ENCODE results near the gene ZNF512B.

The ZNF512B gene

DNA sequence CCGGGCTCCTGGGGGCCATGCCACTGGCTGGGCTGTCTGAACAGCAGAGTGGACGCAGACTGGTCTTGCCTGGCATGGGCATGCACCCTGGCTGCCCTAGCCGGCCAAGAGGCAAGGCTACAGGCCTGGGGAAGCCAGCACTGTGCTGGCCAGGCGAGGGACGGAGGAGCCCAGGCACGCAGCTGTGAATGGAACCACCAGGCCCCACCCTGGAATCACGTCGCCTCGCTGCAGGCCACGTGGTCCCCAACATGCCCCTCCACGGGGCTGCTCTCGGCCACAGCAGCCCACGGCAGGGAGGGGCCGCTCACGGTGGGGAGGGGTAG lies 17.6 kb downstream of the ZNF512B start:
- TF ChIP-seq, protein P1, sequence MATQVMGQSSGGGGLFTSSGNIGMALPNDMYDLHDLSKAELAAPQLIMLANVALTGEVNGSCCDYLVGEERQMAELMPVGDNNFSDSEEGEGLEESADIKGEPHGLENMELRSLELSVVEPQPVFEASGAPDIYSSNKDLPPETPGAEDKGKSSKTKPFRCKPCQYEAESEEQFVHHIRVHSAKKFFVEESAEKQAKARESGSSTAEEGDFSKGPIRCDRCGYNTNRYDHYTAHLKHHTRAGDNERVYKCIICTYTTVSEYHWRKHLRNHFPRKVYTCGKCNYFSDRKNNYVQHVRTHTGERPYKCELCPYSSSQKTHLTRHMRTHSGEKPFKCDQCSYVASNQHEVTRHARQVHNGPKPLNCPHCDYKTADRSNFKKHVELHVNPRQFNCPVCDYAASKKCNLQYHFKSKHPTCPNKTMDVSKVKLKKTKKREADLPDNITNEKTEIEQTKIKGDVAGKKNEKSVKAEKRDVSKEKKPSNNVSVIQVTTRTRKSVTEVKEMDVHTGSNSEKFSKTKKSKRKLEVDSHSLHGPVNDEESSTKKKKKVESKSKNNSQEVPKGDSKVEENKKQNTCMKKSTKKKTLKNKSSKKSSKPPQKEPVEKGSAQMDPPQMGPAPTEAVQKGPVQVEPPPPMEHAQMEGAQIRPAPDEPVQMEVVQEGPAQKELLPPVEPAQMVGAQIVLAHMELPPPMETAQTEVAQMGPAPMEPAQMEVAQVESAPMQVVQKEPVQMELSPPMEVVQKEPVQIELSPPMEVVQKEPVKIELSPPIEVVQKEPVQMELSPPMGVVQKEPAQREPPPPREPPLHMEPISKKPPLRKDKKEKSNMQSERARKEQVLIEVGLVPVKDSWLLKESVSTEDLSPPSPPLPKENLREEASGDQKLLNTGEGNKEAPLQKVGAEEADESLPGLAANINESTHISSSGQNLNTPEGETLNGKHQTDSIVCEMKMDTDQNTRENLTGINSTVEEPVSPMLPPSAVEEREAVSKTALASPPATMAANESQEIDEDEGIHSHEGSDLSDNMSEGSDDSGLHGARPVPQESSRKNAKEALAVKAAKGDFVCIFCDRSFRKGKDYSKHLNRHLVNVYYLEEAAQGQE (IDR thresholded peaks at IDR 0.05; ENCODE audit: low read depth) = no peak

DNA sequence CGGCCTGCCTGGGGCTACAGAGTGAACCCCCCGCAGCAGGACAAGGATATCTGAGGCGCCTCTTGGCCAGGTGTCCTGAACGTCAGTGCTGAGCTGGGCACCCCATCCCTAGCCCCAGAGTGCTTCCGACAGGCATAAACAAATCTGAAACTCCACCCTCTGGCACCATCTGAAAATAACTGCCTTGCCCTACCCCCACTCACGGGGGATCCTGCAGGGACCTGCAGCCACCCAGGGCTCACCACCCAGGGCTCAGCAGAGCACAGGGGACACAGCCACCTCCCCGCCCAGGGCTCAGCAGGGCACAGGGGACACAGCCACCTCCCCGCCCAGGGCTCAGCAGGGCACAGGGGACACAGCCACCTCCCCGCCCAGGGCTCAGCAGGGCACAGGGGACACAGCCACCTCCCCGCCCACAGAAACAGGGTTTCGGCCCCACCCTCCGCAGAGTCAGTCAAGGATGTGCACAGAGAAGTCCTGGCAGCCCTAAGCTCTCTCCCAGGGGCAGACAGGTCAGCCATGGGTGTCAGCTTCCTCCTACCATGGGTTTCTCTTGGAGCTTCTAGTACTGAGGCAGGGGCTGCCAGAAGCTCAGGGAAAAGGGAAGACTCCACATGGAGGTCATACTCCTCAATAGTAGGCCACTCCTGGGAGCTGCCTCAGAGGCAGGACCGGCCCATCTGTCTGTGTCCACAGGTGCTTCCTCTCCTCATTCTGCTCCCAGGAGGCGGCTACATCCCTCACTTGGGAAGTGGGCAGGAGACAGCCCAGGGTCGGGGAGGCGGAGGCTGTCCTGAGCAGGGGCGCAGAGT lies 18.1 kb downstream of the ZNF512B start:
- TF ChIP-seq FOXM1 (IDR thresholded peaks at IDR 0.05; ENCODE audit: borderline replicate concordance, low read depth) = no peak
- TF ChIP-seq EP300 (IDR thresholded peaks at IDR 0.05; ENCODE audit: borderline replicate concordance) = no peak
- no peak for TF ChIP-seq TCF12 (IDR thresholded peaks at IDR 0.05; ENCODE audit: low read depth)
- TF ChIP-seq, protein P2, sequence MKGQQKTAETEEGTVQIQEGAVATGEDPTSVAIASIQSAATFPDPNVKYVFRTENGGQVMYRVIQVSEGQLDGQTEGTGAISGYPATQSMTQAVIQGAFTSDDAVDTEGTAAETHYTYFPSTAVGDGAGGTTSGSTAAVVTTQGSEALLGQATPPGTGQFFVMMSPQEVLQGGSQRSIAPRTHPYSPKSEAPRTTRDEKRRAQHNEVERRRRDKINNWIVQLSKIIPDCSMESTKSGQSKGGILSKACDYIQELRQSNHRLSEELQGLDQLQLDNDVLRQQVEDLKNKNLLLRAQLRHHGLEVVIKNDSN (IDR thresholded peaks at IDR 0.05) = no peak
- TF ChIP-seq, protein P1 (IDR thresholded peaks at IDR 0.05; ENCODE audit: low read depth) = no peak
- TF ChIP-seq TAF1 (IDR thresholded peaks at IDR 0.05; ENCODE audit: low read depth) = no peak
- no peak for TF ChIP-seq ZBTB7A (IDR thresholded peaks at IDR 0.05; ENCODE audit: low read depth)
- TF ChIP-seq, protein P3, sequence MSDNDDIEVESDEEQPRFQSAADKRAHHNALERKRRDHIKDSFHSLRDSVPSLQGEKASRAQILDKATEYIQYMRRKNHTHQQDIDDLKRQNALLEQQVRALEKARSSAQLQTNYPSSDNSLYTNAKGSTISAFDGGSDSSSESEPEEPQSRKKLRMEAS (IDR thresholded peaks at IDR 0.05) = no peak
- TF ChIP-seq NFIC (IDR thresholded peaks at IDR 0.05) = no peak
- no peak for TF ChIP-seq YY1 (IDR thresholded peaks at IDR 0.05; ENCODE audit: low read depth)
- TF ChIP-seq RAD21 (IDR thresholded peaks at IDR 0.05; ENCODE audit: low read depth) = no peak
- TF ChIP-seq CREB1 (IDR thresholded peaks at IDR 0.05; ENCODE audit: low read depth) = no peak

DNA sequence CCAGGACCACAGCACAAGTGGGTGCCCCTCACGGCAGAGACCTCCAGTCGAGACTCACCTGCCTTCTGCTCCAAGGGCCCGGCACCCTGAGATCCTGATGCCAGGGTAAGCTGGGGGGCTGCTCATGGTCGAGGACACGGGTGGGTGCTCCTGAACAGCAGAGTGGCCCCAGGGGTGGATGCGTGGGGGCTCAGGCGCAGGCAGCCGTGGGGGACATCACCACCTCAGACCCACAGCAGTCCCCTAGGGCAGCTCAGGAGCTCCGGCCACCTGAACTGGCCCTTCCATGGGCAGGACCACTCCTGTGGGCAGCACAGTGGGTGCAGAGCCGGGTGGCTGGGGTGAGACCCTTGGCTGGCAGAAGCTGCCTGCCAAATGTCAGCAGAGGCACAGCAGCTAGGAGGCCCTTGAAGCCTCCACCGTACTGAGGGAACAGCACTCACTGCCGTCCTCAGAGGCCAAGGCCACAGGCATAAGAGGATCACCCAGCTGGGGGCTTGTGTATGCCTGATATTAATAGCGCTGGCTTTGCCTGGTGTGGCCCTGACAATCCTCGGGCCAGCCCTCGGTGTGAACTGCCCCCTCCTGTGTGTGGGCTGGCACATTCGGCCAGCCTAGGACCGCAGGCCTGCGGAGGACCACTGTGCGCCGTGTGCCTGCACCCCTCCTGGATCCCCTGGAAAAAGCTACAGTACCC lies 18.9 kb downstream of the ZNF512B start:
- TF ChIP-seq YY1 (IDR thresholded peaks at IDR 0.05; ENCODE audit: low read depth) (no peak), CREB1 (IDR thresholded peaks at IDR 0.05; ENCODE audit: low read depth) (no peak), FOXM1 (IDR thresholded peaks at IDR 0.05; ENCODE audit: borderline replicate concordance, low read depth) (no peak), ZBTB7A (IDR thresholded peaks at IDR 0.05; ENCODE audit: low read depth) (no peak), RAD21 (IDR thresholded peaks at IDR 0.05; ENCODE audit: low read depth) (no peak), TAF1 (IDR thresholded peaks at IDR 0.05; ENCODE audit: low read depth) (no peak), EGR1 (IDR thresholded peaks at IDR 0.05) (no peak)
- TF ChIP-seq, protein P3 (IDR thresholded peaks at IDR 0.05) = no peak
- TF ChIP-seq, protein P2 (IDR thresholded peaks at IDR 0.05) = no peak

DNA sequence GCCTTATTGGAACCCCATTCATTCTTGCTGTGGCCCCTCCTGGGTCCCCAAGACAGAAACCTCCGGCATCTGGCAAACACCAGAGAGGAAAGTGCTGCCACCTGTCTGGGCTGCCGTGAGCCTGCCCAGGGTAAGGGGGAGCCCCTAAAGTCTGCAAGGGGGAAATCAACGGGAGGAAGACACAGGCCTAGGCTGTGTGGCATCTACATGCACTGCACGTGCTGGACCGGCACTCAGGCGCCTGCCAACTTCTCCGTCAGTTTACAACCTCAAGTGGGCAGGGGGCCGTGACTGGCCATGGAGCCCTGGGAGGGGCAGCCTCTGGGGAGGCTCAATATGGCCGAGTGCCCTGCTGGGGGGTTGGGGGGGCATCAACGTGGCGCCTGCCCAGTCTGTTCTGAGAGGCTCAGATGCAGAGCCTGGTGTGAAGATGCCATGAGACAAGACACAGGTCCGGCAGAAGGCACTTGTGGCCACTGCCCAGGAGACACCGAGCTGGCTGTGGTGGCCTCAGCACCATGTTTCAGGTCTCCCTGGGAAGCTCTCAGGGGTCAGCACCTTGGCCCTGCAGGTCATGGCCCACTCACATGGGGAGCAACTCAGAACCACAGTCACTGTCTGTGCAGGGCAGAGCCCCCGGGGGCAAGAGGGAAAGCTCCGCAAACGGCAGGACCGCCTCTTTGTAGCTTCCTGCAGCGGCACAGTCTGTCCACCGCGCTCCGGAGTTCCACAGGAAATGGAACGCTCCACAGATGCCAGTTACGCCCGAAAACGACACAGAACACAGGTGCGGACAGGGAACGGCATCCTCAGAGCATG lies 21.9 kb downstream of the ZNF512B start:
- TF ChIP-seq TAF1 (IDR thresholded peaks at IDR 0.05; ENCODE audit: low read depth) (no peak), TCF12 (IDR thresholded peaks at IDR 0.05; ENCODE audit: low read depth) (no peak), YY1 (IDR thresholded peaks at IDR 0.05; ENCODE audit: low read depth) (no peak), ZBTB7A (IDR thresholded peaks at IDR 0.05; ENCODE audit: low read depth) (no peak), FOXM1 (IDR thresholded peaks at IDR 0.05; ENCODE audit: borderline replicate concordance, low read depth) (no peak), EGR1 (IDR thresholded peaks at IDR 0.05) (no peak), EP300 (IDR thresholded peaks at IDR 0.05; ENCODE audit: borderline replicate concordance) (no peak), RAD21 (IDR thresholded peaks at IDR 0.05; ENCODE audit: low read depth) (no peak), CEBPB (IDR thresholded peaks at IDR 0.05) (no peak), CREB1 (IDR thresholded peaks at IDR 0.05; ENCODE audit: low read depth) (no peak), TEAD4 (IDR thresholded peaks at IDR 0.05) (no peak), NFIC (IDR thresholded peaks at IDR 0.05) (no peak)
- TF ChIP-seq, protein P3 (IDR thresholded peaks at IDR 0.05) = no peak
- TF ChIP-seq, protein P1 (IDR thresholded peaks at IDR 0.05; ENCODE audit: low read depth) = no peak
- TF ChIP-seq, protein P2 (IDR thresholded peaks at IDR 0.05) = no peak
